ENCODE data around the gene MACO1. TPM values are rescaled to one million over a fixed set of nuclear protein-coding genes. Genes with fewer than 3 reads are reported as not detected.

Gene MACO1
- total RNA-seq, 1 experiment from 2014 or later, result 16.3 TPM

- Histone ChIP-seq H3K14ac (ENCODE audit: insufficient read depth, low read length) (no peak overlapping the region), H3T11ph (ENCODE audit: low read length) (no peak overlapping the region), H3K4me1 (ENCODE audit: insufficient read depth, low read length) (peaks cover 5% of the 10 kb centered on the region; the same call in 1 of the 2 replicates), H3K27ac (ENCODE audit: insufficient read length, low read depth, low read length) (no peak overlapping the region), H3K4ac (ENCODE audit: low read depth, low read length) (no peak overlapping the region), H3K56ac (ENCODE audit: insufficient read length, low read depth, low read length) (no peak overlapping the region), H2AFZ (ENCODE audit: low read length) (no peak overlapping the region), H3K9me3 (ENCODE audit: control insufficient read depth, low read depth, low read length) (no peaks in the 10 kb centered on the region), H3K23me2 (ENCODE audit: insufficient read length, low read depth, low read length, poor library complexity, severe bottlenecking) (no peaks in the 10 kb centered on the region), H4K8ac (replicated peaks; ENCODE audit: insufficient read length, low read depth, low read length) (no peak overlapping the region), H4K20me1 (ENCODE audit: control insufficient read depth, insufficient read depth, insufficient read length) (no peaks in the 10 kb centered on the region), H2BK120ac (ENCODE audit: low read depth, low read length, poor library complexity, severe bottlenecking) (no peak overlapping the region), H3K9ac (ENCODE audit: extremely low read depth, insufficient read length, low read length) (no peak overlapping the region), H3K79me1 (ENCODE audit: insufficient read depth, low read depth, low read length, poor library complexity, severe bottlenecking) (no peaks in the 10 kb centered on the region), H3K27me3 (ENCODE audit: insufficient read depth, low read length) (no peaks in the 10 kb centered on the region; the same call in 1 of the 2 replicates), H3K23ac (ENCODE audit: insufficient read length, low read depth, low read length) (no peak overlapping the region), H2BK20ac (ENCODE audit: low read depth, low read length, poor library complexity, severe bottlenecking) (no peak overlapping the region), H3K4me2 (ENCODE audit: insufficient read depth, insufficient read length, low read length) (no peak overlapping the region), H2BK12ac (ENCODE audit: insufficient read length, low read depth, low read length) (no peak overlapping the region), H4K5ac (ENCODE audit: insufficient read length, low read depth, low read length) (no peak overlapping the region), H3K18ac (ENCODE audit: insufficient read length, low read depth, low read length) (no peak overlapping the region), H2BK5ac (ENCODE audit: insufficient read length, low read length) (no peak overlapping the region), H2AK5ac (ENCODE audit: insufficient read length, low read length) (no peak overlapping the region), H4K91ac (ENCODE audit: insufficient read length, low read depth, low read length) (no peak overlapping the region), H2BK15ac (ENCODE audit: low read depth, low read length) (no peak overlapping the region), H3K79me2 (ENCODE audit: insufficient read depth, low read length) (no peaks in the 10 kb centered on the region)
- no CpG with 5 or more reads among the region's 6 CpGs for WGBS (ENCODE audit: extremely low coverage, insufficient read length, low lambda C conversion rate)
- DNase-seq, result no peak
- Mint-ChIP-seq H3K4me3 (no peak overlapping the region), H3K36me3 (ENCODE audit: insufficient read depth in 1 of 3, low read depth in 3 of 3) (no peaks in the 10 kb centered on the region; a peak in 2 of 7 replicates), H3K9me3 (peaks cover 4 to 6% of the 10 kb centered on the region in 2 experiments; a peak in 4 of 5 replicates), H3K27me3 (ENCODE audit: low read depth) (peaks cover 4% of the 10 kb centered on the region), H3K27ac (no peak overlapping the region), H3K4me1 (peaks cover 13 to 15% of the 10 kb centered on the region in 2 experiments)
- no peak for TF ChIP-seq CTCF (conservative IDR thresholded peaks at IDR 0.05)
Measured at GRCh38 chr1:25515033-25515432, 84.3 kb downstream of the MACO1 start.
